ENCODE results near the gene RFNG. TPM values are rescaled to one million over a fixed set of nuclear protein-coding genes. Genes with fewer than 3 reads are reported as not detected.

Gene RFNG
- total and polyA plus RNA-seq, 2 of the 4 experiments (the other 2 are of a cell fraction), result 6.8 to 47.3 TPM

DNA sequence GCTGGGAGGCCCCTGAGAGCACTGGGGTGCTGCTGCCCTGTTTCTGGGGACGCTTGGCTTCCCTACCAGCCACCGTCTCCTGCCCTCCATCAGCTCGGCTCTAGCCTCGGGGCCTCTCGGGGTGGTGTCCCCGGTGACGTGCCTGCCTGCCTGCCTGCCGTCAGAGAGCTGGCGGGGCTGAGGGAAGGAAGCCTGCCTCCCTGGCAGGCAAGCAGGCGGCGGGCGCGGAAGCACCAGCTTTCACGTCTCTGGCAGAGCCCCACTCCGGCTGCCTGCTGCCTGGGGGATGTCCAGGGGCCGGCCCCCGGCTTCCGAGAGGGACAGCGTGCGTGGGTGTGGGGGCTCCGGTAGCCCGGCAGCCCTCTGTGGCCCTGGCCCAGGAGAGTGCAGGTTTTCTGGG lies 38.3 kb downstream of the RFNG start:
- BruUV-seq (replicated peaks), result no TSS peak

More for the DNA sequence above, 38.3 kb downstream of the RFNG start:
- H3K9me3 ChIP-seq (ENCODE audit: control insufficient read depth, insufficient read depth, low read length), result no peaks in the 10 kb centered on the region
- H2AFZ ChIP-seq (replicated peaks; ENCODE audit: low read length, poor library complexity), result no peak overlapping the region
- no peak overlapping the region for H2BK20ac ChIP-seq (ENCODE audit: low read depth, low read length)
- no peak overlapping the region for H2AK9ac ChIP-seq (replicated peaks; ENCODE audit: low read depth, low read length, poor library complexity)
- ATAC-seq (ENCODE audit: low read depth), result no peak
- TF ChIP-seq, protein P1, sequence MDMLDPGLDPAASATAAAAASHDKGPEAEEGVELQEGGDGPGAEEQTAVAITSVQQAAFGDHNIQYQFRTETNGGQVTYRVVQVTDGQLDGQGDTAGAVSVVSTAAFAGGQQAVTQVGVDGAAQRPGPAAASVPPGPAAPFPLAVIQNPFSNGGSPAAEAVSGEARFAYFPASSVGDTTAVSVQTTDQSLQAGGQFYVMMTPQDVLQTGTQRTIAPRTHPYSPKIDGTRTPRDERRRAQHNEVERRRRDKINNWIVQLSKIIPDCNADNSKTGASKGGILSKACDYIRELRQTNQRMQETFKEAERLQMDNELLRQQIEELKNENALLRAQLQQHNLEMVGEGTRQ (IDR thresholded peaks at IDR 0.05; ENCODE audit: low read depth, low read length), result no peak
- TF ChIP-seq RAD21 (IDR thresholded peaks at IDR 0.05; ENCODE audit: low read length) (no peak), ELK1 (IDR thresholded peaks at IDR 0.05; ENCODE audit: borderline replicate concordance, low read depth, low read length) (no peak)
- POLR2A ChIA-PET (ENCODE audit: unreplicated experiment), result no interaction called here
- H4K20me1 ChIP-seq (ENCODE audit: insufficient read depth, low read length), result no peaks in the 10 kb centered on the region; the same call in 1 of the 2 replicates
- no peaks in the 10 kb centered on the region for H3K27me3 ChIP-seq (ENCODE audit: control insufficient read depth, insufficient read depth, low read length)
- H3K4ac ChIP-seq (ENCODE audit: low read depth, low read length), result no peak overlapping the region
- dilution Hi-C loops (cut with HindIII; ENCODE audit: low sequenced_read_pairs, unreplicated experiment) (no loop called here), intact Hi-C loops (cut with micrococcal nuclease) (no loop called here), in situ Hi-C loops (cut with MboI; ENCODE audit: low sequenced_read_pairs) (no loop called here)
- H4K91ac ChIP-seq (ENCODE audit: insufficient read depth, low read depth, low read length), result no peak overlapping the region
- no peak overlapping the region for H3K4me2 ChIP-seq (ENCODE audit: low read depth, low read length)
- H2AK5ac ChIP-seq (ENCODE audit: low read depth, low read length), result no peak overlapping the region
- WGBS, 2 experiments (ENCODE audit: extremely low coverage in 2 of 2, insufficient read length in 1 of 2), result 44% methylated on average over 7 of the region's 22 CpGs; no CpG with 5 or more reads in 1 of the 2 experiments
- CTCF ChIA-PET, result interaction anchor here (1.3 kb wide), 1 partner anchor 54 kb away, joined by 3 read pairs; no protein-coding TSS in a partner anchor
- peak; percentile 10 for DNase-seq
- no peak overlapping the region for H2BK5ac ChIP-seq (ENCODE audit: low read depth, low read length, poor library complexity, severe bottlenecking)
- peaks cover 7% of the 10 kb centered on the region; the same call in 1 of the 2 replicates for H3K36me3 ChIP-seq (ENCODE audit: control insufficient read depth, insufficient read depth, low read length)
- H3K27ac ChIP-seq (ENCODE audit: insufficient read depth, low read length), result no peak overlapping the region
- no peak overlapping the region for H2BK15ac ChIP-seq (ENCODE audit: low read depth, low read length)
- no peak overlapping the region for H2BK120ac ChIP-seq (ENCODE audit: low read depth, low read length)
- H3K23ac ChIP-seq (ENCODE audit: low read depth, low read length), result no peak overlapping the region
- H3K56ac ChIP-seq (ENCODE audit: extremely low read depth, insufficient read depth, low read length), result no peak overlapping the region
- H3K14ac ChIP-seq (replicated peaks; ENCODE audit: low read depth, low read length), result no peak overlapping the region
- H3K9ac ChIP-seq (ENCODE audit: low read depth, low read length), result no peak overlapping the region
- no peak overlapping the region for H4K5ac ChIP-seq (ENCODE audit: low read depth, low read length)
- H3K79me1 ChIP-seq (ENCODE audit: low read depth in 1 of 2, low read length in 2 of 2), result no peaks in the 10 kb centered on the region
- H3K4me1 ChIP-seq (ENCODE audit: control insufficient read depth, insufficient read depth, low read length), result no peaks in the 10 kb centered on the region
- H3K9me1 ChIP-seq (ENCODE audit: insufficient read depth, low read length), result no peaks in the 10 kb centered on the region
- no peak overlapping the region for H4K8ac ChIP-seq (ENCODE audit: low read depth in 2 of 2, low read length in 2 of 2)
- no peak overlapping the region for H3K18ac ChIP-seq (ENCODE audit: low read depth, low read length)
- no peak overlapping the region for H3K4me3 ChIP-seq (ENCODE audit: insufficient read depth, low read depth, low read length)
